HCT116 (cell line): ENCODE measurements around the gene PLPPR3. TPM values are rescaled to one million over a fixed set of nuclear protein-coding genes. Genes with fewer than 3 reads are reported as not detected.

ENCODE experiments used
- ATAC-seq: fragments of 200-7000 bp; cut with Tn5 transposase; 2 replicates; pipeline ENCODE4 v1.9.1; 2020; ENCODE audit warnings: mild to moderate bottlenecking, moderate library complexity
- BruUV-seq: library from RNA; stranded (reverse); fragments of 400-500 nt; replicated peaks from 2 replicates; lab custom pipeline; 2021; lab: Mats Ljungman, UMichigan
- CTCF ChIA-PET: fragments of 300-600 bp; sonication (Branson Sonifier 250); formaldehyde crosslinking; loops from one replicate; lab custom pipeline; 2021; ENCODE audit warnings: antibody characterized with exemption; lab: Charles Lee
- POLR2A ChIA-PET: fragments of 300-600, 350-600 bp; sonication (Branson Sonifier 250); formaldehyde crosslinking; loops from one replicate; lab custom pipeline; 2021; ENCODE audit warnings: antibody characterized with exemption; lab: Charles Lee
- RAD21 ChIA-PET, 2 experiments: fragments of 300-600 bp; sonication (Branson Sonifier 250); formaldehyde crosslinking; loops; one replicate each; lab custom pipeline; 2023; ENCODE audit warnings: low total read pairs in 2 of 2; ENCODE audit not compliant: uncharacterized antibody in 2 of 2, unreplicated experiment in 2 of 2, low non-redundant PET in 1 of 2; lab: Charles Lee
- DNase-seq: peaks from one replicate; pipeline ENCODE4 v3.0.0-alpha.2; 2010; ENCODE audit warnings: low read depth, low spot score
- H2AFZ ChIP-seq: fragments of 200-600 bp; shearing (Covaris generic), sonication (generic); 2 replicates; pipeline ENCODE4 v1.6.1; 2017; ENCODE audit warnings: low read depth, mixed run types, mixed read lengths, antibody characterized with exemption, low read length; ENCODE audit not compliant: poor library complexity, severe bottlenecking
- H3K27ac ChIP-seq: 2 replicates; pipeline ENCODE4 v1.5.1; 2012; ENCODE audit warnings: low read depth, low read length
- H3K27me3 ChIP-seq: fragments of 200-600 bp; sonication (generic); 2 replicates; pipeline ENCODE4 v1.6.1; 2016; ENCODE audit warnings: mixed run types, low read length, mixed read lengths; ENCODE audit not compliant: insufficient read depth
- H3K36me3 ChIP-seq, 2 experiments: fragments of 200-500 bp in 1 of 2; fragments of 200-600 bp in 1 of 2; sonication (Bioruptor generic) in 1 of 2; sonication (generic) in 1 of 2; 2 replicates each; pipeline versions ENCODE4 v1.5.1 to v1.6.1; 2014 to 2016; ENCODE audit warnings: low read length in 2 of 2, inconsistent platforms in 1 of 2, mixed read lengths in 1 of 2, mixed run types in 1 of 2; ENCODE audit not compliant: insufficient read depth in 2 of 2, control insufficient read depth in 1 of 2
- H3K4me1 ChIP-seq, 2 experiments: fragments of 200-600 bp in 1 of 2; sonication (generic) in 1 of 2; 2 replicates each; pipeline versions ENCODE4 v1.5.1 to v1.6.1; 2012 to 2017; ENCODE audit warnings: low read length in 2 of 2, inconsistent platforms in 1 of 2, mild to moderate bottlenecking in 1 of 2, mixed read lengths in 1 of 2, mixed run types in 1 of 2, moderate library complexity in 1 of 2; ENCODE audit not compliant: insufficient read depth in 2 of 2, control insufficient read depth in 1 of 2
- H3K4me2 ChIP-seq: fragments of 200-600 bp; sonication (generic); 2 replicates; pipeline ENCODE4 v1.6.1; 2017; ENCODE audit warnings: mixed run types, low read length, mixed read lengths
- H3K4me3 ChIP-seq, 2 experiments: fragments of 200-600 bp in 1 of 2; sonication (generic) in 1 of 2; replicated peaks in 1 of 2; 2 replicates each; pipeline ENCODE4 v1.5.1; 2011 to 2016; ENCODE audit warnings: low read length in 2 of 2, control low read depth in 1 of 2, low read depth in 1 of 2, mild to moderate bottlenecking in 1 of 2, mixed read lengths in 1 of 2, mixed run types in 1 of 2
- H3K79me2 ChIP-seq: fragments of 200-600 bp; sonication (generic); 2 replicates; pipeline ENCODE4 v1.6.1; 2017; ENCODE audit warnings: mild to moderate bottlenecking, mixed run types, low read length, moderate library complexity, mixed read lengths; ENCODE audit not compliant: insufficient read depth
- H3K9ac ChIP-seq: fragments of 200-600 bp; sonication (generic); 2 replicates; pipeline ENCODE4 v1.6.1; 2016; ENCODE audit warnings: low read length, mixed read lengths
- H3K9me2 ChIP-seq: fragments of 200-600 bp; sonication (generic), shearing (Covaris generic); 2 replicates; pipeline ENCODE4 v1.6.1; 2017; ENCODE audit warnings: mixed run types, mild to moderate bottlenecking, moderate library complexity; ENCODE audit not compliant: insufficient read depth
- H3K9me3 ChIP-seq, 2 experiments: fragments of 200-500 bp in 1 of 2; fragments of 200-600 bp in 1 of 2; sonication (Bioruptor generic) in 1 of 2; sonication (generic) in 1 of 2; 2 replicates each; pipeline ENCODE4 v1.6.1; 2014 to 2017; ENCODE audit warnings: low read length in 2 of 2, mixed read lengths in 2 of 2, inconsistent platforms in 1 of 2, low read depth in 1 of 2, mild to moderate bottlenecking in 1 of 2, mixed run types in 1 of 2, moderate library complexity in 1 of 2; ENCODE audit not compliant: control insufficient read depth in 1 of 2, insufficient read depth in 1 of 2
- H4K20me1 ChIP-seq: fragments of 200-600 bp; sonication (generic), shearing (Covaris generic); 2 replicates; pipeline ENCODE4 v1.6.1; 2017; ENCODE audit warnings: mixed run types, mild to moderate bottlenecking, moderate library complexity; ENCODE audit not compliant: insufficient read depth
- EGR1 ChIP-seq: IDR thresholded peaks from 2 replicates; pipeline ENCODE4 v1.6.1; 2012; ENCODE audit warnings: low read depth
- JUND ChIP-seq: IDR thresholded peaks from 2 replicates; pipeline ENCODE4 v1.6.1; 2012
- MAX ChIP-seq: IDR thresholded peaks from 2 replicates; pipeline ENCODE4 v1.6.1; 2012
- SIN3A ChIP-seq: IDR thresholded peaks from 2 replicates; pipeline ENCODE4 v1.6.1; 2012; ENCODE audit warnings: low read depth
- SRF ChIP-seq: IDR thresholded peaks from 2 replicates; pipeline ENCODE4 v1.6.1; 2012; ENCODE audit warnings: low read depth
- intact Hi-C: fragments of 100-400 bp; cut with micrococcal nuclease; formaldehyde crosslinking; loops from 2 replicates; pipeline ENCODE4 v1.10.0; 2022
- total RNA-seq: library from RNA; stranded (reverse); gene quantifications from one replicate; pipeline ENCODE4 v1.2.1, GENCODE V29; 2021; ENCODE audit not compliant: unreplicated experiment

PLPPR3 gene
- total RNA-seq, 1 experiment from 2014 or later, result 0.27 TPM

GRCh38 chr19:861756-862580, 40.2 kb upstream of the PLPPR3 start (continued):
- no peak for TF ChIP-seq JUND
- peak; percentile 91 for TF ChIP-seq MAX
- no peak for TF ChIP-seq SRF
- no peak for TF ChIP-seq SIN3A
- TF ChIP-seq EGR1, result no peak

- TF ChIP-seq MAX, result no peak
- Histone ChIP-seq H3K4me1 (peaks cover 14 to 32% of the 10 kb centered on the region in 2 experiments), H4K20me1 (no peaks in the 10 kb centered on the region), H3K79me2 (no peaks in the 10 kb centered on the region), H3K9ac (peak overlapping the region; percentile 83), H3K27ac (peak overlapping the region; percentile 96), H3K9me3 (no peaks in the 10 kb centered on the region), H2AFZ (no peak overlapping the region), H3K27me3 (no peaks in the 10 kb centered on the region), H3K36me3 (no peaks in the 10 kb centered on the region; a peak in 1 of 4 replicates), H3K9me2 (no peaks in the 10 kb centered on the region), H3K4me2 (peak overlapping the region; percentile 88), H3K4me3 (peak overlapping the region; percentile 71 to 78)
- intact Hi-C loops, result loop anchor here (2.0 kb wide), 1 partner anchor 90 kb away; no protein-coding TSS in a partner anchor
- RAD21 ChIA-PET, result interaction anchor here in 1 of 2 experiments (0.6 kb wide), 1 partner anchor 293 kb away, joined by 3 read pairs; no protein-coding TSS in a partner anchor
- DNase-seq, result no peak
- no peak for ATAC-seq
- CTCF ChIA-PET, result interaction anchor here (0.6 kb wide), 1 partner anchor 12 kb away, joined by 10 read pairs; no protein-coding TSS in a partner anchor
- POLR2A ChIA-PET, result no interaction called here
- BruUV-seq, result no TSS peak
Observed at GRCh38 chr19:861141-861755, 39.5 kb upstream of the PLPPR3 start.
